ENCODE data around the gene ACER3. TPM values are rescaled to one million over a fixed set of nuclear protein-coding genes. Genes with fewer than 3 reads are reported as not detected.
"Not testable (repeated sequence)": the region's sequence is repeated elsewhere in the genome, so short reads cannot be mapped to it uniquely, and the experiment has no call there.

ACER3 gene
- total and polyA plus RNA-seq, 4 donors: 1.9 to 5.9 (median 4.2) TPM

- Histone ChIP-seq H3K4me1 (ENCODE audit: control insufficient read depth in 4 of 4, insufficient read depth in 4 of 4, low read length in 3 of 4) (peaks cover 0 to 2% (median 0%) of the 10 kb centered on the region in 4 donors), H3K36me3 (ENCODE audit: control insufficient read depth in 4 of 4, insufficient read depth in 3 of 4, low read depth in 1 of 4, low read length in 3 of 4) (no peaks in the 10 kb centered on the region), H3K9ac (ENCODE audit: low read depth in 1 of 2, low read length in 2 of 2) (no peak overlapping the region), H3K4me3 (ENCODE audit: low read depth in 1 of 3, low read length in 3 of 3) (no peak overlapping the region), H3K27me3 (ENCODE audit: control insufficient read depth in 4 of 4, insufficient read depth in 4 of 4, low read length in 3 of 4) (no peaks in the 10 kb centered on the region), H3K27ac (ENCODE audit: low read depth in 1 of 2, low read length in 2 of 2) (no peak overlapping the region), H3K9me3 (ENCODE audit: control insufficient read depth in 4 of 4, low read length in 3 of 4) (no peaks in the 10 kb centered on the region)
- DNase-seq (ENCODE audit: low spot score): no peak
- WGBS: 82% methylated on average over 1 of the region's 1 CpG
- TF ChIP-seq FOXA1 (IDR thresholded peaks at IDR 0.05) (no peak), NR2F2 (IDR thresholded peaks at IDR 0.05) (no peak), CTCF (IDR thresholded peaks at IDR 0.05; ENCODE audit: low read depth, low read length, missing input control) (no peak), YY1 (IDR thresholded peaks at IDR 0.05) (no peak), SP1 (IDR thresholded peaks at IDR 0.05) (no peak), ZBTB33 (IDR thresholded peaks at IDR 0.05) (no peak), REST (IDR thresholded peaks at IDR 0.05) (no peak), TAF1 (conservative IDR thresholded peaks at IDR 0.05) (no peak), RAD21 (IDR thresholded peaks at IDR 0.05) (no peak), FOXA2 (IDR thresholded peaks at IDR 0.05) (no peak), JUND (IDR thresholded peaks at IDR 0.05) (no peak), GABPA (IDR thresholded peaks at IDR 0.05 in 1 of 2, conservative IDR thresholded peaks at IDR 0.05 in 1 of 2) (no peak), EGR1 (IDR thresholded peaks at IDR 0.05; ENCODE audit: low read depth in 2 of 2) (no peak), RXRA (IDR thresholded peaks at IDR 0.05) (no peak), HNF4G (IDR thresholded peaks at IDR 0.05) (no peak), HNF4A (conservative IDR thresholded peaks at IDR 0.05) (no peak)
- TF ChIP-seq, protein P1, sequence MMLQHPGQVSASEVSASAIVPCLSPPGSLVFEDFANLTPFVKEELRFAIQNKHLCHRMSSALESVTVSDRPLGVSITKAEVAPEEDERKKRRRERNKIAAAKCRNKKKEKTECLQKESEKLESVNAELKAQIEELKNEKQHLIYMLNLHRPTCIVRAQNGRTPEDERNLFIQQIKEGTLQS (IDR thresholded peaks at IDR 0.05): no peak
- TF ChIP-seq, protein P2, sequence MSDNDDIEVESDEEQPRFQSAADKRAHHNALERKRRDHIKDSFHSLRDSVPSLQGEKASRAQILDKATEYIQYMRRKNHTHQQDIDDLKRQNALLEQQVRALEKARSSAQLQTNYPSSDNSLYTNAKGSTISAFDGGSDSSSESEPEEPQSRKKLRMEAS (IDR thresholded peaks at IDR 0.05): no peak
Observed at GRCh38 chr11:76820184-76820566, 40.5 kb upstream of the ACER3 start.

DNA sequence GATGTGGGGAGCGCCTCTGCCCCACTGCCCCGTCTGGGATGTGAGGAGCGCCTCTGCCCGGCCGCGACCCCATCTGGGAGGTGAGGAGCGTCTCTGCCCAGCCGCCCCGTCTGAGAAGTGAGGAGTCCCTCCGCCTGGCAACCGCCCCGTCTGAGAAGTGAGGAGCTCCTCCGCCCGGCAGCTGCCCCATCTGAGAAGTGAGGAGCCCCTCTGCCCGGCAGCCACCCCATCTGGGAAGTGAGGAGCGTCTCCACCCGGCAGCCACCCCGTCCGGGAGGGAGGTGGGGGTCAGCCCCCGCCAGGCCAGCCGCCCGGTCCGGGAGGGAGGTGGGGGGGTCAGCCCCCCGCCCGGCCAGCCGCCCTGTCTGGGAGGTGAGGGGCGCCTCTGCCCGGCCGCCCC lies 39.3 kb upstream of the ACER3 start:
- not testable (repeated sequence) for H3K27ac ChIP-seq (ENCODE audit: low read depth in 1 of 2, low read length in 2 of 2); H3K4me3 ChIP-seq (ENCODE audit: low read depth in 1 of 3, low read length in 3 of 3); H3K9me3 ChIP-seq (ENCODE audit: control insufficient read depth in 4 of 4, low read length in 3 of 4); H3K9ac ChIP-seq (ENCODE audit: low read depth in 1 of 2, low read length in 2 of 2); H3K36me3 ChIP-seq (ENCODE audit: control insufficient read depth in 4 of 4, insufficient read depth in 3 of 4, low read depth in 1 of 4, low read length in 3 of 4); H3K27me3 ChIP-seq (ENCODE audit: control insufficient read depth in 4 of 4, insufficient read depth in 4 of 4, low read length in 3 of 4); DNase-seq (ENCODE audit: low spot score); H3K4me1 ChIP-seq (ENCODE audit: control insufficient read depth in 4 of 4, insufficient read depth in 4 of 4, low read length in 3 of 4)
- WGBS: 97% methylated on average over 28 of the region's 29 CpGs

All from liver (tissue), 9 donors.